Esophagus mucosa (tissue), 1 donor: ENCODE data around the gene SPARCL1. TPM values are rescaled to one million over a fixed set of nuclear protein-coding genes. Genes with fewer than 3 reads are reported as not detected.
A peak's percentile ranks its signal among the peaks of the same experiment; 100 is the strongest.
"Not testable (repeated sequence)": the region's sequence is repeated elsewhere in the genome, so short reads cannot be mapped to it uniquely, and the experiment has no call there.

Experiments
- ATAC-seq: fragments of 200-7000 bp; cut with Tn5 transposase; one replicate; pipeline ENCODE4 v1.9.1; 2020
- total RNA-seq: library from RNA; stranded (reverse); gene quantifications from one replicate; pipeline ENCODE4 v1.2.4, GENCODE V29; 2023
- donor health status: DM: yes; HTN: yes; CAD: no.

SPARCL1 gene
- total RNA-seq, 1 donor from 2014 or later: 31.0 TPM

GRCh38 chr4:87499403-87500091, 29.6 kb downstream of the SPARCL1 start:
- ATAC-seq: no peak

- no peak for ATAC-seq
Observed at GRCh38 chr4:87498446-87498900, 30.7 kb downstream of the SPARCL1 start.

GRCh38 chr4:87497578-87497977, 31.6 kb downstream of the SPARCL1 start:
- no peak for ATAC-seq

- no peak for ATAC-seq
Observed at GRCh38 chr4:87497159-87497558, 32.0 kb downstream of the SPARCL1 start.

DNA sequence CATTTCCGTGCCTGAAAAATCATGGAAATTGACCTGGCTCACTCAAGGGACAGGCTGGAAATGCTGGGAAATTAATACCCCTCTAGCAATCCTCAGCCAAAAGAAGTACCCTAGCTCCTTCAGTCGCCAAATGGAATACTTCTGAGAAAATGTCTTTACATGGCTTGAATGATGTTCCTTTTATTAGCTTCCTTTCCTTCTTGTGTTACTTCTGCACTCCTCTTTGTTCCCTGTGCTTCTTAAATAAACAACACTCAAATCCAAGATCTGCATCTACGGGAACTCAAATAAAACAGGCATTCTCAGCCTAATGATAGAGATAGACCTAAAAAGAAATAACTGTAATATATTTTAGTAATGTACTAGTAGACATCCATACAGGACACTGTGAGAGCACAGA, 36.1 kb downstream of the SPARCL1 start:
- no peak for ATAC-seq

DNA sequence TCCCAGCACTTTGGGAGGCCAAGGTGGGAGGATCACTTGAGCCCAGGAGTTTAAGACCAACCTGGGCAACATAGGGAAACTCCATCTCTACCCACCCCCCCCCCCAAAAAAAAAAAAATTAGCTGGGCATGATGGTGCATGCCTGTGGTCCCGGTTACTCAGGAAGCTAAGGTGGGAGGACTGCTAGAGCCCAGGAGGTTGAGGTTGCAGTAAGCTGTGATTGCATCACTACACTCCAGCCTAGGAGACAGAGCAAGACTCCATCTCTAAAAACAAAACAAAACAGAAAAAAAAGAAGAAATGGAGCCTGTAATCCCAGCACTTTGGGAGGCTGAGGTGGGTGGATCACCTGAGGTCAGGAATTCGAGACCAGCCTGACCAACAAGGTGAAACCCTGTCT, 37.3 kb downstream of the SPARCL1 start:
- ATAC-seq: not testable (repeated sequence)

GRCh38 chr4:87491436-87491835, 37.7 kb downstream of the SPARCL1 start:
- ATAC-seq: no peak

GRCh38 chr4:87490664-87491369, 38.4 kb downstream of the SPARCL1 start:
- no peak for ATAC-seq

GRCh38 chr4:87489678-87490077, 39.5 kb downstream of the SPARCL1 start:
- peak; percentile 35 for ATAC-seq

DNA sequence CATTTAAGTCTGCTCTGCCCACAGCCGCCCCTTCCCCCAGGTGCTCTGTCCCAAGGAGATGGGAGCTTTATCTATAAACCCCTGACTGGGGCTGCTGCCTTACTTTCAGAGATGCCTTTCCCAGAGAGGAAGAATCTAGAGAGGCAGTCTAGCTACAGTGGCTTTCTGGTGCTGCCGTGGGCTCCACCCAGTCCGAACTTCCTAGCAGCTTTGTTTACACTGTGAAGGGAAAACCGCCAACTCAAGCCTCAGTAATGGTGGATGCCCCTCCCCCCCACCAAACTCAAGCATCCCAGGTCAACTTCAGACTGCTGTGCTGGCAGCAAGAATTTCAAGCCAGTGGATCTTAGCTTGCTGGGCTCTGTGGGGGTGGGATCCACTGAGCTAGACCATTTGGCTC, 40.5 kb downstream of the SPARCL1 start:
- not testable (repeated sequence) for ATAC-seq

DNA sequence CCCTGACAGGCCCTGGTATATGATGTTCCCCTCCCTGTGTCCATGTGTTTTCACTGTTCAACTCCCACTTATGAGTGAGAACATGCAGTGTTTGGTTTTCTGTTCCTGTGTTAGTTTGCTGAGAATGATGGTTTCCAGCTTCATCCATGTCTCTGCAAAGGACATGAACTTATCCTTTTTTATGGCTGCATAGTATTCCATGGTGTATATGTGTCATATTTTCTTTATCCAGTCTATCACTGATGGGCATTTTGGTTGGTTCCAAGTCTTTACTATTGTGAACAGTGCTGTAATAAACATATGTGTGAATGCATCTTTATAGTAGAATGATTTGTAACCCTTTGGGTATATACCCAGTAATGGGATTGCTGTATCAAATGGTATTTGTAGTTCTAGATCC, 45.9 kb downstream of the SPARCL1 start:
- ATAC-seq: not testable (repeated sequence)

DNA sequence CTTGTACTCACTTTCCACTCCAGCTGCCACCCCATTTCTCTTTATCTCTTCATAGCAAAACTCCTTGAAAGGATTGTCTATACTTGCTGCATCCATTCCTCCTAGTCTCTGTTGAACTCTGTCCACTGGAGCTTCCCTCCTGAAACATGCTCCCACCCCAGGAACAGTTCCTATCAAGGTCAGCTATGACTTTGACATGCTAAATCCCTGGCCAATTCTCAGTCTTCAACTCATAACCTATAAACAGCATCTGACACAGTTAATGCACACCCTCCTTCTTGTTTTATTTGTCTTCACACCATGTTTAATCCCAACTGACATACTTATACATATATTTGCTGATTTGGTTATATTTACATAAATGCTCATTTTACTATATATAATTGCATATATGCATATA, 47.8 kb downstream of the SPARCL1 start:
- no peak for ATAC-seq

GRCh38 chr4:87478732-87479250, 50.4 kb downstream of the SPARCL1 start:
- ATAC-seq: no peak

- no peak for ATAC-seq
Observed at GRCh38 chr4:87476934-87477333, 52.2 kb downstream of the SPARCL1 start.

DNA sequence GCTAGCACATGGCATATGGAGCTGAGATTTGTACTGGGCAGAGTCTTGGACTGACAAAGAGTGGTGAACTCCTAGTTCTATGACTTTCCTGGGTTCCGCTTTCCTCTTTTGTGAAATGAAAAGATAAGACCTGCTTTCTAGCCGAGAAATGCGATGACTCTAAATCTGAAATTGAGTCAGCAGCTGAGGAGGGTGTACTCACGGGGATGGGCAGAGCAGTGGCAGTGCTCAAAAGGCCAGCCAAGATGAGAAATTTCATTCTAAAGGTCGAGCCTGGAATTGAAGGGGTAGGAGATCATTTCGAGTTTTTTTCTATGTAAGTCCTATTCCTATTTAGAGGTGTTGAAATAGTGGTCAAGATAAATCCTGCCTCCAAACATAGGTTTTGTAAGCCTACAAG, 59.8 kb downstream of the SPARCL1 start:
- no peak for ATAC-seq

GRCh38 chr4:87465739-87466366, 63.3 kb downstream of the SPARCL1 start:
- peak; percentile 42 for ATAC-seq

GRCh38 chr4:87462102-87462501, 67.1 kb downstream of the SPARCL1 start:
- no peak for ATAC-seq

GRCh38 chr4:87461281-87461700, 67.9 kb downstream of the SPARCL1 start:
- peak; percentile 55 for ATAC-seq

GRCh38 chr4:87458913-87459312, 70.3 kb downstream of the SPARCL1 start:
- ATAC-seq: no peak

DNA sequence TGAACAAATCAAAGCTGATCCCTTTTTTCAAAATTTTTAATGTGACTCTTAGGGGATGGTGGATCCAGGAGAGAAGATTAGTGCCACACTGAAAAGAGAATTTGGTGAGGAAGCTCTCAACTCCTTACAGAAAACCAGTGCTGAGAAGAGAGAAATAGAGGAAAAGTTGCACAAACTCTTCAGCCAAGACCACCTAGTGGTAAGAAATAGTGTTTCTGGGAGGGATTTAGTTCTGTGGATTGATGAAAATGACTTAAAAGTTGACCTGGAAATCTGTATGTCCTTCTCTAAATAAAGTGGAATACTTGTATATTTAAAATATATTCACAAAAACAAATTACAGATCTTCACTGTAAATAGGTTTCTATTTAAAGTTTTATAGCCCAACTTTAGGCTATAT, 77.6 kb downstream of the SPARCL1 start:
- no peak for ATAC-seq

DNA sequence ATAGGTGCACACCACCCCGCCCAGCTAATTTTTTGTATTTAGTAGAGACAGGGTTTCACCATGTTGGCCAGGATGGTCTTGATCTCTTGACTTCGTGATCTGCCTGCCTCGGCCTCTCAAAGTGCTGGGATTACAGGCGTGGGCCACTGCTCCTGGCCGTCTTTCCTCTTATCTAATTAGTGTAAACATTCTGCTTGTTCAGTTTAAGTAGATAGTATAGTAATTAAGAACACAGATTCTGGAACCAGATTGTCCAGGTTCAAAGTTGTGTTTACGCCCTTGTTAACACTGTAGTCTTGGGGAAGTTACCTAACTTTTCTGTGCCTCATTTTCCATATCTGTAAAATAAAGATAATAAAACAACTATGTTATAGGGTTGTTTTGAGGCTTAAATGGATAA, 82.8 kb downstream of the SPARCL1 start:
- ATAC-seq: not testable (repeated sequence)

- no peak for ATAC-seq
Observed at GRCh38 chr4:87445964-87446363, 83.2 kb downstream of the SPARCL1 start.

GRCh38 chr4:87444741-87445140, 84.4 kb downstream of the SPARCL1 start:
- ATAC-seq: no peak
